IPS-NIHi11 (cell line): Measurements from ENCODE around the gene MYO9A.

ENCODE experiments used
- DNase-seq: peaks from one replicate; pipeline ENCODE4 v3.0.0; 2012; ENCODE audit warnings: mixed read lengths, low spot score

MYO9A gene

GRCh38 chr15:71807125-71807629, 310.8 kb downstream of the MYO9A start:
- peak; percentile 50 for DNase-seq

- no peak for DNase-seq
Measured at GRCh38 chr15:71806452-71806931, 311.5 kb downstream of the MYO9A start.

- DNase-seq = no peak
Measured at GRCh38 chr15:71804695-71805470, 313.1 kb downstream of the MYO9A start.

- DNase-seq = no peak
Measured at GRCh38 chr15:71804226-71804625, 313.7 kb downstream of the MYO9A start.

- peak; percentile 62 for DNase-seq
Measured at GRCh38 chr15:71802770-71803169, 315.2 kb downstream of the MYO9A start.

GRCh38 chr15:71801935-71802655, 315.9 kb downstream of the MYO9A start:
- DNase-seq = no peak

GRCh38 chr15:71800835-71801745, 316.9 kb downstream of the MYO9A start:
- peak; percentile 66 for DNase-seq

- no peak for DNase-seq
Measured at GRCh38 chr15:71800190-71800589, 317.8 kb downstream of the MYO9A start.

GRCh38 chr15:71798641-71799040, 319.3 kb downstream of the MYO9A start:
- DNase-seq = no peak

- peak; percentile 54 for DNase-seq
Measured at GRCh38 chr15:71792521-71792920, 325.4 kb downstream of the MYO9A start.

GRCh38 chr15:71791975-71792374, 326.0 kb downstream of the MYO9A start:
- no peak for DNase-seq

GRCh38 chr15:71790081-71790480, 327.9 kb downstream of the MYO9A start:
- no peak for DNase-seq

GRCh38 chr15:71789616-71790015, 328.3 kb downstream of the MYO9A start:
- no peak for DNase-seq

GRCh38 chr15:71788646-71789579, 329.0 kb downstream of the MYO9A start:
- no peak for DNase-seq

- DNase-seq = no peak
Measured at GRCh38 chr15:71786673-71787072, 331.3 kb downstream of the MYO9A start.

- DNase-seq = no peak
Measured at GRCh38 chr15:71785996-71786395, 332.0 kb downstream of the MYO9A start.

GRCh38 chr15:71784719-71785118, 333.2 kb downstream of the MYO9A start:
- DNase-seq = peak; percentile 70

GRCh38 chr15:71782422-71783165, 335.4 kb downstream of the MYO9A start:
- no peak for DNase-seq

- no peak for DNase-seq
Measured at GRCh38 chr15:71781965-71782265, 336.0 kb downstream of the MYO9A start.
